HepG2 (cell line): Measurements from ENCODE around the gene ATG13. TPM values are rescaled to one million over a fixed set of nuclear protein-coding genes. Genes with fewer than 3 reads are reported as not detected.

Experiments
- ATAC-seq: fragments of 200-7000 bp; cut with Tn5 transposase; 3 replicates; pipeline ENCODE4 v1.9.1; 2020; ENCODE audit warnings: mild to moderate bottlenecking, moderate library complexity
- BruUV-seq: library from RNA; stranded (reverse); fragments of 400-500 nt; replicated peaks from 2 replicates; lab custom pipeline; 2021; lab: Mats Ljungman, UMichigan
- CTCF ChIA-PET: fragments of 300-600 bp; formaldehyde crosslinking; extraction: SDS; loops from one replicate; lab custom pipeline; 2021; ENCODE audit warnings: low total read pairs, inconsistent platforms, low intra/inter-chr PET ratio; lab: Yijun Ruan, JAX
- POLR2A ChIA-PET: fragments of 350-600 bp; sonication (Branson Sonifier 250); formaldehyde crosslinking; loops from one replicate; lab custom pipeline; 2020; ENCODE audit warnings: antibody characterized with exemption, inconsistent platforms; lab: Yijun Ruan, JAX
- DNase-seq: peaks from one replicate; pipeline ENCODE4 v3.0.0-alpha.2; 2015; ENCODE audit warnings: low spot score
- FAIRE-seq: peaks from 3 replicates; lab custom pipeline; 2011; peaks lifted over from hg19 to GRCh38; lab: Jason Lieb, UNC
- H2AFZ ChIP-seq: one replicate; pipeline ENCODE4 v1.6.1; 2011; ENCODE audit warnings: low read length, inconsistent platforms
- H3K27ac ChIP-seq: fragments of 300-600 bp; 3 replicates; pipeline ENCODE4 v1.8.0; 2011; ENCODE audit warnings: mixed run types, mild to moderate bottlenecking, mixed read lengths, low read length, inconsistent platforms; ENCODE audit not compliant: insufficient read depth; ENCODE audit errors: extremely low read length
- H3K27me3 ChIP-seq, 2 experiments: fragments of 200-600 bp in 1 of 2; 2 replicates in 1 of 2; 3 replicates in 1 of 2; pipeline versions ENCODE4 v1.6.0 to v1.8.0; 2011; ENCODE audit warnings: low read length in 2 of 2, mild to moderate bottlenecking in 2 of 2, moderate library complexity in 2 of 2, inconsistent platforms in 1 of 2; ENCODE audit not compliant: insufficient read depth in 2 of 2, control insufficient read depth in 1 of 2
- H3K36me3 ChIP-seq, 2 experiments: fragments of 200-600 bp in 1 of 2; replicated peaks in 1 of 2; 2 replicates in 1 of 2; 3 replicates in 1 of 2; pipeline versions ENCODE4 v1.5.1 to v1.8.0; 2011; ENCODE audit warnings: low read length in 2 of 2, inconsistent platforms in 1 of 2; ENCODE audit not compliant: insufficient read depth in 2 of 2, control insufficient read depth in 1 of 2
- H3K4me1 ChIP-seq: 2 replicates; pipeline ENCODE4 v1.5.1; 2012; ENCODE audit warnings: low read length, inconsistent platforms; ENCODE audit not compliant: insufficient read depth
- H3K4me2 ChIP-seq: 2 replicates; pipeline ENCODE4 v1.6.0; 2011; ENCODE audit warnings: low read depth, low read length, inconsistent platforms
- H3K4me3 ChIP-seq, 3 experiments: fragments of 200-600 bp in 1 of 3; sonication (generic), shearing (Covaris generic) in 1 of 3; replicated peaks in 1 of 3; 2 replicates each; pipeline ENCODE4 v1.5.1; 2011 to 2016; ENCODE audit warnings: low read length in 3 of 3, inconsistent platforms in 2 of 3, low read depth in 2 of 3, mild to moderate bottlenecking in 2 of 3, control low read depth in 1 of 3, mixed read lengths in 1 of 3; ENCODE audit not compliant: insufficient read depth in 1 of 3
- H3K79me2 ChIP-seq: one replicate; pipeline ENCODE4 v1.6.1; 2011; ENCODE audit warnings: low read length, inconsistent platforms; ENCODE audit not compliant: insufficient read depth
- H3K9ac ChIP-seq: 2 replicates; pipeline ENCODE4 v1.6.0; 2011; ENCODE audit warnings: mild to moderate bottlenecking, low read depth, low read length, inconsistent platforms; ENCODE audit not compliant: insufficient read depth
- H3K9me3 ChIP-seq: 2 replicates; pipeline ENCODE4 v1.5.1; 2012; ENCODE audit warnings: mild to moderate bottlenecking, low read length
- H4K20me1 ChIP-seq: 2 replicates; pipeline ENCODE4 v1.6.0; 2011; ENCODE audit warnings: inconsistent platforms, mild to moderate bottlenecking, low read length, moderate library complexity; ENCODE audit not compliant: insufficient read depth
- ARID3A ChIP-seq: IDR thresholded peaks from 2 replicates; pipeline ENCODE4 v1.6.1; 2012; ENCODE audit warnings: low read depth, low read length, improper control_type of control experiment
- CENPX ChIP-seq: sonication (generic); formaldehyde crosslinking; IDR thresholded peaks from 2 replicates; pipeline ENCODE4 v1.9.0; 2021; ENCODE audit warnings: mild to moderate bottlenecking, missing genetic modification reagents, moderate library complexity
- KMT2A ChIP-seq: sonication (generic); formaldehyde crosslinking; IDR thresholded peaks from 2 replicates; pipeline ENCODE4 v1.4.0; 2020; ENCODE audit warnings: missing genetic modification reagents
- KMT2B ChIP-seq: IDR thresholded peaks from 2 replicates; pipeline ENCODE4 v1.6.1; 2016; ENCODE audit warnings: missing genetic modification reagents, missing compliant biosample characterization
- MIXL1 ChIP-seq: IDR thresholded peaks from 2 replicates; pipeline ENCODE4 v1.6.1; 2016
- MXD3 ChIP-seq: IDR thresholded peaks from 2 replicates; pipeline ENCODE4 v1.6.1; 2016; ENCODE audit warnings: mild to moderate bottlenecking, missing biosample characterization, missing genetic modification reagents
- RBM39 ChIP-seq: fragments of 200-400 bp; formaldehyde crosslinking; IDR thresholded peaks from one replicate; pipeline ENCODE4 v1.6.1; 2018; ENCODE audit warnings: antibody characterized with exemption, mild to moderate bottlenecking, low read depth, low read length; ENCODE audit not compliant: poor library complexity, severe bottlenecking
- TGIF2 ChIP-seq: IDR thresholded peaks from 2 replicates; pipeline ENCODE4 v1.6.1; 2016; ENCODE audit warnings: control low read depth, missing compliant biosample characterization
- ZNF441 ChIP-seq: sonication (generic); formaldehyde crosslinking; IDR thresholded peaks from 2 replicates; pipeline ENCODE4 v1.7.0; 2021; ENCODE audit warnings: missing genetic modification reagents, borderline replicate concordance
- WGBS: methylation state at CpG from one replicate; pipeline ENCODE4 v1.1.6; 2017; ENCODE audit warnings: low lambda C conversion rate; 5-methylcytosine and 5-hydroxymethylcytosine counted together
- in situ Hi-C: cut with HindIII; loops from 2 replicates; pipeline ENCODE4 v1.10.0; 2017; ENCODE audit warnings: low pct_unique_long_range_greater_than_20kb; ENCODE audit not compliant: extremely low pct_ligation_motif_present
- intact Hi-C: fragments of 100-400 bp; cut with micrococcal nuclease; formaldehyde crosslinking; loops from one replicate; pipeline ENCODE4 v1.10.0; 2022; ENCODE audit not compliant: unreplicated experiment
- polyA plus RNA-seq, 8 experiments: library from polyadenylated mRNA; depleted of rRNA in 3 of 8; stranded (reverse) in 7 of 8; unstranded in 1 of 8; fragments of >200 nt; fragmentation: Illumina TruSeq in 4 of 8; extraction: Trizol in 4 of 8; gene quantifications; 2 replicates each; pipeline versions ENCODE4 v1.2.1 to v1.2.3, GENCODE V29; 2011 to 2016; ENCODE audit warnings: low read depth in 4 of 8, missing spikeins in 1 of 8, mixed read lengths in 1 of 8; ENCODE audit not compliant: insufficient read depth in 1 of 8
- total RNA-seq, 5 experiments: library from RNA; depleted of rRNA; stranded (reverse); fragments of >200 nt; fragmentation: Illumina TruSeq; extraction: Trizol; gene quantifications; 2 replicates each; pipeline ENCODE4 v1.2.3, GENCODE V29; 2016; ENCODE audit warnings: low read depth in 1 of 5
- TF ChIP-seq, protein P1 (sequence below): sonication (generic); formaldehyde crosslinking; IDR thresholded peaks from 2 replicates; pipeline ENCODE4 v1.4.0; 2020; ENCODE audit warnings: missing genetic modification reagents
- TF ChIP-seq, protein P2 (sequence below): sonication (generic); formaldehyde crosslinking; conservative IDR thresholded peaks from 2 replicates; pipeline ENCODE4 v1.4.0; 2020; ENCODE audit warnings: missing genetic modification reagents
- TF ChIP-seq, protein P3 (sequence below): sonication (generic); formaldehyde crosslinking; IDR thresholded peaks from 2 replicates; pipeline ENCODE4 v1.5.1; 2020; ENCODE audit warnings: missing genetic modification reagents, mild to moderate bottlenecking, borderline replicate concordance

The ATG13 gene
- total and polyA plus RNA-seq, 2 of the 13 experiments (the other 11 are each of a cell fraction or from before 2014, with no cell fraction given), result 55.0 to 77.3 TPM

GRCh38 chr11:46617972-46618314 is 590 bp downstream of the ATG13 start (continued):
- TF ChIP-seq MXD3 (CRISPR knock-in tag), result no peak
- no peak for TF ChIP-seq MIXL1 (CRISPR knock-in tag)

DNA sequence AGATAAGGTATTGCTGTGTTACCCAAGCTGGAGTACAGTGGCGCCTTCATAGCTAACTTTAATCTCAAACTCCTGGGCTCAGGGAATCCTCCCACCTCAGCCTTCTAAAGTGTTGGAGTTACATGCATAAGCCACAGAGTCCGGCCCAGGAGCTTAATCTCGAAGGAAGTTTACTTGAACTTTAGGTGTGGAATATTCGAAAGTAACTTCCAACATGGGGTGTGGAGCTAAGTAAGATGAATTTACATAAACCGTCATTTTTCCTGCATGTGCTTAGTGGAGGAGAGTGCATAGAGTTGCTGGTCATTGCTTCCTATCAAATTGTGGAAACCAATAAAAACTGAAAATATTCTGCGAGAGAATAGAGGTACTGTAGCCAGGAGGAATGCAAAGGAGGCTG is 1.5 kb downstream of the ATG13 start:
- intact Hi-C loops, result loop anchor here (5.0 kb wide), 1 partner anchor 82 kb away; no protein-coding TSS in a partner anchor
- H3K4me3 ChIP-seq, result peak overlapping the region; percentile 99 to 100 (median 100)
- in situ Hi-C loops, result no loop called here
- ChIA-PET CTCF (no interaction called here), POLR2A (interaction anchor here (1.0 to 2.3 kb wide), 7 partner anchors 17 to 101 kb away, joined by 3 to 11 read pairs (median 5); partner anchors contain the start of genes AMBRA1 and F2)
- no peak for FAIRE-seq
- H3K9ac ChIP-seq, result peak overlapping the region; percentile 100
- TF ChIP-seq RBM39, result no peak
- TF ChIP-seq ARID3A, result no peak
- no peak for TF ChIP-seq ZNF441 (CRISPR knock-in tag)
- TF ChIP-seq CENPX, result no peak
- no peak for TF ChIP-seq TGIF2 (CRISPR knock-in tag)
- TF ChIP-seq, protein P1, sequence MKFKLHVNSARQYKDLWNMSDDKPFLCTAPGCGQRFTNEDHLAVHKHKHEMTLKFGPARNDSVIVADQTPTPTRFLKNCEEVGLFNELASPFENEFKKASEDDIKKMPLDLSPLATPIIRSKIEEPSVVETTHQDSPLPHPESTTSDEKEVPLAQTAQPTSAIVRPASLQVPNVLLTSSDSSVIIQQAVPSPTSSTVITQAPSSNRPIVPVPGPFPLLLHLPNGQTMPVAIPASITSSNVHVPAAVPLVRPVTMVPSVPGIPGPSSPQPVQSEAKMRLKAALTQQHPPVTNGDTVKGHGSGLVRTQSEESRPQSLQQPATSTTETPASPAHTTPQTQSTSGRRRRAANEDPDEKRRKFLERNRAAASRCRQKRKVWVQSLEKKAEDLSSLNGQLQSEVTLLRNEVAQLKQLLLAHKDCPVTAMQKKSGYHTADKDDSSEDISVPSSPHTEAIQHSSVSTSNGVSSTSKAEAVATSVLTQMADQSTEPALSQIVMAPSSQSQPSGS (CRISPR knock-in tag), result no peak
- TF ChIP-seq KMT2A (CRISPR knock-in tag), result no peak
- TF ChIP-seq KMT2B, result no peak
- TF ChIP-seq, protein P2, sequence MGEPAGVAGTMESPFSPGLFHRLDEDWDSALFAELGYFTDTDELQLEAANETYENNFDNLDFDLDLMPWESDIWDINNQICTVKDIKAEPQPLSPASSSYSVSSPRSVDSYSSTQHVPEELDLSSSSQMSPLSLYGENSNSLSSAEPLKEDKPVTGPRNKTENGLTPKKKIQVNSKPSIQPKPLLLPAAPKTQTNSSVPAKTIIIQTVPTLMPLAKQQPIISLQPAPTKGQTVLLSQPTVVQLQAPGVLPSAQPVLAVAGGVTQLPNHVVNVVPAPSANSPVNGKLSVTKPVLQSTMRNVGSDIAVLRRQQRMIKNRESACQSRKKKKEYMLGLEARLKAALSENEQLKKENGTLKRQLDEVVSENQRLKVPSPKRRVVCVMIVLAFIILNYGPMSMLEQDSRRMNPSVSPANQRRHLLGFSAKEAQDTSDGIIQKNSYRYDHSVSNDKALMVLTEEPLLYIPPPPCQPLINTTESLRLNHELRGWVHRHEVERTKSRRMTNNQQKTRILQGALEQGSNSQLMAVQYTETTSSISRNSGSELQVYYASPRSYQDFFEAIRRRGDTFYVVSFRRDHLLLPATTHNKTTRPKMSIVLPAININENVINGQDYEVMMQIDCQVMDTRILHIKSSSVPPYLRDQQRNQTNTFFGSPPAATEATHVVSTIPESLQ (CRISPR knock-in tag), result no peak
- TF ChIP-seq, protein P3, sequence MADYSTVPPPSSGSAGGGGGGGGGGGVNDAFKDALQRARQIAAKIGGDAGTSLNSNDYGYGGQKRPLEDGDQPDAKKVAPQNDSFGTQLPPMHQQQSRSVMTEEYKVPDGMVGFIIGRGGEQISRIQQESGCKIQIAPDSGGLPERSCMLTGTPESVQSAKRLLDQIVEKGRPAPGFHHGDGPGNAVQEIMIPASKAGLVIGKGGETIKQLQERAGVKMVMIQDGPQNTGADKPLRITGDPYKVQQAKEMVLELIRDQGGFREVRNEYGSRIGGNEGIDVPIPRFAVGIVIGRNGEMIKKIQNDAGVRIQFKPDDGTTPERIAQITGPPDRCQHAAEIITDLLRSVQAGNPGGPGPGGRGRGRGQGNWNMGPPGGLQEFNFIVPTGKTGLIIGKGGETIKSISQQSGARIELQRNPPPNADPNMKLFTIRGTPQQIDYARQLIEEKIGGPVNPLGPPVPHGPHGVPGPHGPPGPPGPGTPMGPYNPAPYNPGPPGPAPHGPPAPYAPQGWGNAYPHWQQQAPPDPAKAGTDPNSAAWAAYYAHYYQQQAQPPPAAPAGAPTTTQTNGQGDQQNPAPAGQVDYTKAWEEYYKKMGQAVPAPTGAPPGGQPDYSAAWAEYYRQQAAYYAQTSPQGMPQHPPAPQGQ (CRISPR knock-in tag), result no peak
- H3K4me1 ChIP-seq, result peaks cover 46% of the 10 kb centered on the region
- no peak overlapping the region for H2AFZ ChIP-seq
- BruUV-seq, result no TSS peak
- H4K20me1 ChIP-seq, result no peaks in the 10 kb centered on the region
- no peaks in the 10 kb centered on the region for H3K9me3 ChIP-seq
- no peaks in the 10 kb centered on the region; a peak in 1 of 5 replicates for H3K27me3 ChIP-seq
- no peak for ATAC-seq
- H3K36me3 ChIP-seq, result peaks cover 2 to 7% of the 10 kb centered on the region in 2 experiments; a peak in 2 of 5 replicates
- peaks cover 41% of the 10 kb centered on the region for H3K79me2 ChIP-seq
- peak overlapping the region; percentile 76 for H3K4me2 ChIP-seq
- 31% methylated on average over 6 of the region's 6 CpGs for WGBS
- no peak for DNase-seq
- peak overlapping the region; percentile 24 for H3K27ac ChIP-seq
